Epidermal melanocyte (primary cell): ENCODE data around the gene TBPL2.
"Not testable (repeated sequence)": the region's sequence is repeated elsewhere in the genome, so short reads cannot be mapped to it uniquely, and the experiment has no call there.

Source experiments
- DNase-seq: peaks from one replicate; pipeline ENCODE4 v3.0.0; 2011; ENCODE audit warnings: low spot score; ENCODE audit not compliant: insufficient read length

TBPL2 gene

GRCh38 chr14:55441286-55441685 lies 870 bp upstream of the TBPL2 start:
- DNase-seq: no peak

GRCh38 chr14:55438066-55438683 lies 2.2 kb downstream of the TBPL2 start:
- DNase-seq: no peak

GRCh38 chr14:55436931-55437330 lies 3.5 kb downstream of the TBPL2 start:
- DNase-seq: no peak

GRCh38 chr14:55436519-55436918 lies 3.9 kb downstream of the TBPL2 start:
- DNase-seq: no peak

GRCh38 chr14:55434805-55435174 lies 5.6 kb downstream of the TBPL2 start:
- no peak for DNase-seq

- no peak for DNase-seq
These were observed 6.3 kb downstream of the TBPL2 start for GRCh38 chr14:55433880-55434804.

- DNase-seq: no peak
These were observed 7.8 kb downstream of the TBPL2 start for GRCh38 chr14:55432628-55433027.

GRCh38 chr14:55430024-55430690 lies 10.3 kb downstream of the TBPL2 start:
- no peak for DNase-seq

GRCh38 chr14:55427439-55427838 lies 13.0 kb downstream of the TBPL2 start:
- DNase-seq: no peak

- no peak for DNase-seq
These were observed 13.5 kb downstream of the TBPL2 start for GRCh38 chr14:55426891-55427290.

- DNase-seq: no peak
These were observed 15.3 kb downstream of the TBPL2 start for GRCh38 chr14:55425091-55425490.

- no peak for DNase-seq
These were observed 16.4 kb downstream of the TBPL2 start for GRCh38 chr14:55423969-55424368.

- DNase-seq: not testable (repeated sequence)
These were observed 18.1 kb downstream of the TBPL2 start for GRCh38 chr14:55422338-55422737.

- DNase-seq: no peak
These were observed 20.8 kb downstream of the TBPL2 start for GRCh38 chr14:55419663-55420062.

- DNase-seq: no peak
These were observed 22.0 kb downstream of the TBPL2 start for GRCh38 chr14:55418411-55418810.

- no peak for DNase-seq
These were observed 22.5 kb downstream of the TBPL2 start for GRCh38 chr14:55417955-55418354.

GRCh38 chr14:55416866-55417265 lies 23.6 kb downstream of the TBPL2 start:
- no peak for DNase-seq

GRCh38 chr14:55414551-55414950 lies 25.9 kb downstream of the TBPL2 start:
- DNase-seq: no peak

- DNase-seq: no peak
These were observed 27.7 kb downstream of the TBPL2 start for GRCh38 chr14:55412676-55413075.

- DNase-seq: peak; percentile 81
These were observed 28.7 kb downstream of the TBPL2 start, which contains the start of gene ATG14 for GRCh38 chr14:55411426-55412389. TSS of gene ATG14 (minus strand) at chr14:55411830. CDS start at chr14:55411822, 8 bp downstream.

GRCh38 chr14:55410876-55411275 lies 29.5 kb downstream of the TBPL2 start:
- no peak for DNase-seq
